COLO829 (cell line): ENCODE measurements around the gene CDK19.
A peak's percentile ranks its signal among the peaks of the same experiment; 100 is the strongest.
"Not testable (repeated sequence)": the region's sequence is repeated elsewhere in the genome, so short reads cannot be mapped to it uniquely, and the experiment has no call there.

Experiments used
- DNase-seq: peaks from one replicate; pipeline ENCODE4 v3.0.0; 2012; ENCODE audit warnings: low spot score

CDK19 gene

DNA sequence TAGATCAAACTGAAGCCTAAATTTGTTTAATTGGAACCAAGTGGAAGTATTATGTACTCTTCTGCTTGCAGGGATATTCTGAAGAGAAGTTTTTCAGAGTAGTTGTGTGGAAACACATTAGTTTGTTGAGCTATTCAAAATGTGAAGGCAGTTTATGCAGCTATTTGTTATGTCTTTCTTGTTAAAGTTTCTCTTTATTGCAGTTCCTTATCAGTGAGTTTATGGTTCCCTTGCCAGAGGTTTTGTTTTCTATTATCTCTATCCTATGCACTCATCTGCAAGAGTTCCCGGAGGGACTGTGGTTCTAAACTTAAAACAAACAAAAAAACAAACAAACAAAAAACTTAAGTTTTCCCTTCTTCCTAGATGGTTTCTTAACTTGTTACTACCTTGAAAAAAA, 195.2 kb downstream of the CDK19 start:
- no peak for DNase-seq

DNA sequence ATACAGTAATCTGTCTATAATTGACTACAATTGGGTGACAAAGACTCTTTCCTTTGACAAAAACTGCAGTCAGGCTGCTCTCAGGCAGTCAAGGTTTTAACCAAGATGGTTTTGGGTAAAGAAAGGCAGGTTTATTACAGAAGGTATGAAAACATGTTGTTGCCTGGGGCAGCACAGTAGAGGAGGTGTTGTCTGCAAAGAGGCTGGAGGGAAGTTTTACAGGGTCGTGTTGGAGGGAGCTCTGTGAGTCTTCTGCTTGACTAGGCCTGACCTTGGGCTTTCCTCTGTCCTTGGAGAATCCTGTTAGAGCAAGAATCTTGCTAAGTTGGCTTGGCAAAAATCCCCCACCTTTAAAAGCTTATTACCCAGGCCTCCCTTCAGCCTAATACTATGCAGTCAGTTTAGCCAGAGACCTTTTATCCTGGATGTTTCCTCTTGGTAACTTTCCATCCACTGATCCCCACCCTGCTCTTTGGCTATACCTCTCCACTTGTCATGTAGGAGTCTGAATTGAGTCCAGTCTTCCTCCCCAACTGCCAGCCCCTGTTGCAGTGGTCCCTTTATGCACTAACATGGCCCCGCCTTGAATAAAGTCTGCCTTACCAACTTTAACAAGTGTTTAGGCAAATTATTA, 195.9 kb downstream of the CDK19 start:
- no peak for DNase-seq

DNA sequence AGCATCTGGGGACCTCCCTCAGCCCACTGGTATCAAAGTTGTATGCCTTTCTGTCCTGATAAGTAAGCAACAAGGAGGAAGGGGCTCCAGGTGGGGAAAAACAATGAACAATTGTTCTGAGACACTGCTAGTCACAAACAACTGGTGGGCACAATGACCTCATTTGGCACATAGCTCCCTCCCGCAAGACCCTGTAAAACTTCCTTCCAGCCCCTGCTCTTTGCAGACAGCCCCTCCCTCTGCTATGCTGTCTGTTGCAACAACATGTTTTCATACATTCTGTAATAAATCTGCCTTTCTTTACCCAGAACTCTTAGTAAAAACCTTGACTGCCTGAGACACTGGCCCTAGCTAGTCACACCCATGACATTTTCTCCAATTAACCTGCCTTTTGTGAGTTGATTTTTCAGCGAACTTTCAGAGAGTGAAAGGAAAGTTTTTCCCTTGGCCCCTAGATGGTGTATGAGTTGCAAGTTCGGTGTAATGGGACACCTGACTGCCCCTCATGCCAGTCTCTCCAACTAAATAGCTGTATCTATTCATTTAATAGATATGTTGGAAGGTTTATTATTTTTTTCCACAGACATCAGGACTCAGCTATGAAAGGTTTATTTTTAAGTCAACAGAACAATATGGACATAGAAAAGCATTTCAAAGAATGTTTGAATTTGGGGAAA, 196.5 kb downstream of the CDK19 start:
- DNase-seq, result peak; percentile 53

DNA sequence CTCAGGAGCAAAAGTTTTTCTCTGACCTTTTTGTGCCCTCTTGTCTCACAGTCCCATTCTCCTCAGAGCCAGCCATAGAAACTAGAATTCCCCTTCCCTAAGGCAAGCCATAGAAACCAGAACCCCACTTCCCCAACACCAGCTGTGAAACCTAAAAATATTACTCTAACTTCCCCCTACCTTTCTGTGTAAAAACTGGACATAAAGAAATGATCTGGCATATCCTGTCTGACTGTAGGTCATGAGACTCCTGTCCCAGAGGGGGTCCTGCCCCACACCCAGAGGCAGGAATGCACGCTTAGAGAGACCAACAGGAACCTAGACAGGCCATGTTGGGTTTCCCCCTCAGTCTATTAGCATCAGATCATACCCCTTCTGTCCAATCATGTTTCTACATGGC, 198.2 kb downstream of the CDK19 start:
- no peak for DNase-seq

DNA sequence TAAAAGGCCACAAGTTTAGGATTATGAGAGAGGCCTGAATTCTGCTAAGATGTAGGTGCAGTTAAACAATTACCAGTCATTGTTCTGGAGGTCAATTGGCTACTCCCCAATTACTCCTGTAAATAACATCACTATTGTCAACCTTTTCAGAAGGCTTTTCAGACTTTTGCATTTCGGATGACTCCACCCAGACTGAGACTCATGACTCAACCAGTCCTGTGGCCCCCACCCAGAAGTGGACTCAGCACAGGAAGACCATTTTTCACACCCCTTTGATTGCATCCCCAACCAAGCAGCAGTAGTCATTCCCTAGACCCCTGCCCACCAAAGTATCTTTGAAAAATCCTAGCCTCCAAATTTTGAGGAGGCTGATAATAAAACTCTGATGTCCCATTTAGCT, 199.5 kb downstream of the CDK19 start:
- no peak for DNase-seq

DNA sequence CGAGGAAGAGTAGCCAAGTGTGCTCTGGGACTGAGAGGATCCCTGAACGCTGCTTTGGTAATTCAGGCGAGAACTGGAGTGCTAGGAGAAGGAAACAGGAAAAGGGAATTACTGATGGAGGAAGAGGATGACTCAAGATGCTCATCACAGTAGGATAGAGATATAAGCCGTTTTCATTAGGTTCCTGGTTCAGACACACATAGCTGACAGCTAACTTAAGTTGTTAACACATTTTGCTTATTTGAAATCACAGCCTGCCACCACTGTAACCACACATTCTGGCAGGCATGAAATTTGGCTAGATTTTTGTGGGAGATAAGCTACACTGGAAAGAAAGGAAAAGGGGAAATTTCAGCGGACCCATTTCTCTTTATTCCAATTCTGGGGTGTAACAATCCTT, 200.7 kb downstream of the CDK19 start:
- DNase-seq, result no peak

GRCh38 chr6:110614106-110614505, 201.2 kb downstream of the CDK19 start:
- DNase-seq, result no peak

- DNase-seq, result no peak
Measured at GRCh38 chr6:110613356-110613755, 201.9 kb downstream of the CDK19 start.

- no peak for DNase-seq
Measured at GRCh38 chr6:110612298-110612697, 203.0 kb downstream of the CDK19 start.

DNA sequence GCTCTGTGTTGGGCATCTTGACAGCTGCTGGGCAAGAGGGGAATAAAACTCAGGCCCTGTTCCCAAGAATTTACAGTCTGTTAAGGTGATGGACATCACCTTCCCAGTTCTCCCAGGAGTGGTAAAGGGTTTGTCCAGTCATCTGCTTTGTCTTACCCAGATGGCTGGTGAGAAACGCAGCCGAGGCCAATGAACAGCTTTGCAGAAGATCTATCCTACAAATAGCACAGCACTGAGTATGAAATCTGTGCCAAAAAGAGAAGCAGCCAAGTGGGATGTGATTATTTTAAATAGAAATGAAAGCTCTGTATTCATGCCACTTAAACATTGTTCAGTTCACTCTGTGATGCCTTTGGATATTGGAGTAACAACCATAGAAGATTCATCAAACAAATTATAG, 206.2 kb downstream of the CDK19 start:
- no peak for DNase-seq

DNA sequence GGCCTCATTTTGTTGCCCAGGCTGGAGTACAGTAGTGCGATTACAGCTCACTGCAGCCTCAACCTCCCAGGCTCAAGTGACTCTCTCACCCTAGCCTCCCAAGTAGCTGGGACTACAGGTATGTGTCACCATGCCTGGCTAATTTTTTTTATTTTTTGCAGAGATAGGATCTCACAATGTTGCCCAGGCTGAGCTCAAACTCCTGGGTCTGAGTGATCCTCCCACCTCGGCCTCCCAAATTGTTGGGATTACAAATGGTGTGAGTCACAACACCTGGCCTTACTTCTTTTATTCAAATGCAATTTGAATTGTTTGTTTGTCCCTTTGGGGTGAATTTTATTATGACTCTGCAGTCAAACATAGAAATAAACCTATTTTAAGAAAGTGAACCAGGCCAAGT, 207.1 kb downstream of the CDK19 start:
- DNase-seq, result no peak

GRCh38 chr6:110606151-110606550, 209.1 kb downstream of the CDK19 start:
- no peak for DNase-seq

DNA sequence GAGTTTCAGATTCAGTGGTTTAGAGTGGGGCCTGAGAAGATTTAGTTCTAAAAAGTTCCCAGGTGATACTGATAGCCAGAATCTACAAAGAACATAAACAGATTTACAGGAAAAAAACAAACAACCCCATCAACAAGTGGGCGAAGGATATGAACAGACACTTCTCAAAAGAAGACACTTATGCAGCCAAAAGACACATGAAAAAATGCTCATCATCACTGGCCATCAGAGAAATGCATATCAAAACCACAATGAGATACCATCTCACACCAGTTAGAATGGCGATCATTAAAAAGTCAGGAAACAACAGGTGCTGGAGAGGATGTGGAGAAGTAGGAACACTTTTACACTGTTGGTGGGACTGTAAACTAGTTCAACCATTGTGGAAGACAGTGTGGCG, 214.6 kb downstream of the CDK19 start:
- DNase-seq, result not testable (repeated sequence)

GRCh38 chr6:110597761-110598160, 217.5 kb downstream of the CDK19 start:
- DNase-seq, result no peak

- DNase-seq, result no peak
Measured at GRCh38 chr6:110596354-110596753, 218.9 kb downstream of the CDK19 start.

DNA sequence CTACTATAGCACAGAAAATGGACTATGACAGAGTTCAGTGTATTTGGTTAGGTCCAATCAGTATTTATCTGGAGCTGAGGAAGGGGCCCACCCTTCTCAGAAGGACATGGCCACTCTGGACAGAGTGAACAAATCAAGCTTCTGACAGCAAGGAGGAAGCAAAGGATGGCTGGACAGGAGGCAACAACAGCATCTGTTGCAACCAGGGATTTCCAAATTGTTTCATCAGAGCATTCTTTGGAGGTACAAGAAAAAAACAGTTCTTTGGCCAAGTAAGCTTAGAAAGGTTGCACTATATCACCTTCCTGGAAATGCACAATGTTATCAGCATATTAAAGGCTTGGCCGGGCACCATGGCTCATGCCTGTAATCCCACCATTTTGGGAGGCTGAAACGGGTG, 220.2 kb downstream of the CDK19 start:
- DNase-seq, result no peak

GRCh38 chr6:110593637-110594036, 221.6 kb downstream of the CDK19 start:
- DNase-seq, result no peak

DNA sequence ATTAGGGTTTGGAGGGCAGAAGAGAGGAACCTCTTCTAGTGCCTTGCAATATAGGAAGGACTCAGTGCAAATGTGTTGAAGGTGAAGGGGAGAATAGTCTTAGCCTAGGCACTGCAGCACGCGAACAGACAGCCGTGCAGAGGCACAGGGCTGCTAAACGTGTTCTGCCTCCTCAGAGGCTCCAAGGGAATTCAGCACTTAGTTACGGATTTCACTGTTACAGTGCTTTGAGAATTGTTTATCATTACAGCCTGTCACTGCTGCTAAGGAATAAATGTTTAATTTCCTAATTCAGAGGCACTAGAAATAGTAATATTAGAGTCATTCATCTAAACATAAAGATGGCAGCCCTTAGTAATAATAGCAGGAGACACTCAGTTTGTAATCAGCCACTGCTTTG, 222.5 kb downstream of the CDK19 start:
- no peak for DNase-seq

GRCh38 chr6:110590821-110591351, 224.4 kb downstream of the CDK19 start:
- no peak for DNase-seq

DNA sequence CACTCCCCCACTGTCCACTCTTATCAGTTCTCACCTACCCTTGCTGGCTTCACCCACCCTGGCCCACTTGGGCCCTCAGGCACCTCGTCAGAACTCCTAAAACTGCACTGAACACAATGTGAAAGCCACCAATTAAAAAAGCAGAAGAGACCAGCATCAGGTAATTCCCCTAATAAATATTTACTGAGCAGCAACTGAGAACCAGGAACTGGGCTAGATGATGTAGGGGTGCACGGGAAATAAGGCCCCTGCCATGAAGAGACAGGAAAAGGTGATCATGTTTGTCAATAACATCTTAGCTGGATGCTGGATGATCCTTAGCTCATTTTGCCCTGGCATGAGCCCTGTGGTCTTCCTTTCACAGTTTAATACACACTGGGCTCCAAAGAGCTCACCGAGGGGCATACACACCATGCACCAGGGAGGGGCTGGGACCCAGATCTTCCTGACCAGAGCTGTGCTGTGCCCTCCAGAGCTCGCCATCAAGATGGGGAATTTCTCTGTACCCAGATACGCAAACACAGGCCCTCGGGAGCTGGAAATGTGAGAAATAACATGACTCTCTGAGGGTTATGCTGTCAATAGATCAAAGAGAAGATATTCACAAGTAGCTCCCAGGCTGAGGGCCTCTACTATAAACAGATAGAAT, 225.3 kb downstream of the CDK19 start:
- DNase-seq, result no peak

DNA sequence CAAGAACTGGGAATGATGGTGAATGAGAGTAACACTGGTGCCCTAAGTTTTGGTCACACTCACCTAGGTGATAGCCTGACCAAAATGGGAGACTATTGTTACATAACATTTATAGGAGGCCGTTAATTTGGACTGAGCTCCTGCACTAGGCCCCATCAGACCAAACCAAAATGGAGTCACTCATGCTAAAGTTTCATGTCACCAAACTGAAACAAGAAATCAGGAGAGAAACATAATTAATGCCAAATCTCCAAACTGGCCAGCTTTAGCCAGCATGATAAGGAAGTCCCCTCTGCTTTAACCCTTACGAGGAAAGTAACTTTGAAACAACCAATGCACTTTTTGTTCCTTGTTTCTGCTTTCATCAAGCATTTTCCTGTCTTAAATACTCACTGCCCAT, 227.9 kb downstream of the CDK19 start:
- no peak for DNase-seq

DNA sequence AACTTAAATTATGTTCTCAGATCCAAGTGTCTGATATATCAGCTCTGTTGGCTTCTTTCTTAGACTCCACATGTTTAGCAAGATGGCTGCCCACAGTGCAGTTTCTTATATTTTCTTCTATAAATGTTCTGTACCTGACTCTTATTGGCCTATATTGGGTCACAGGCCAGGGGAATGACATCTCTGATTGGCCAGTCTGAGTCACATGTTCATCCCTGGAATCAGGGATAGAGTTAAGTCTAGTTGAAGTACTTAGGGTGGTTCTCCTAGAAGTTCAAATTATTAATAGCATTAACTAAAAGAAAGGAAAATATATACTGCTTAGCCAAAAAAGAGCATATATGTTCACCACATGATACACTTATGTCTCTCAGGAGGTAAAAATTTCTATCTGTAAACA, 233.6 kb downstream of the CDK19 start:
- DNase-seq, result no peak

DNA sequence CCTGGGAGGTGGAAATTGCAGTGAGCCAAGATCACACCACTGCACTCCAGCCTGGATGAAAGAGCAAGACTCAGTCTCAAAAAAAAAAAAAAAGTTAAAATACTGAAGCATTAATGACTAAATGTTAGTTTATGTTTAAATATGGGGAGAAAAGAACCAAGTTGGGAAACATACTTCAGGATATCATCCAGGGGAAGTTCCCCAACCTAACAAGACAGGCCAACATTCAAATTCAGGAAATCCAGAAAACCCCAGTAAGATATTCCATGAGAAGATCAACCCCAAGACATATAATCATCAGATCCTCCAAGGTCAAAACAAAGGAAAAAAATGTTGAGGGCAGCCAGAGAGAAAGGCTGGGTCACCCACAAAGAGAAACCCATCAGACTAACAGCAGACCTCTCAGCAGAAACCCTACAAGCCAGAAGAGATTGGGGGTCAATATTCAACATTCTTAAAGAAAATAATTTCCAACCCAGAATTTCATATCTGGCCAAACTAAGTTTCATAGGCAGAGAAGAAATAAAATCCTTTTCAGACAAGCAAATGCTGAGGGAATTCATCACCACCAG, 237.6 kb downstream of the CDK19 start:
- DNase-seq, result not testable (repeated sequence)
